ENCODE data around the gene HEXA.

The HEXA gene

DNA sequence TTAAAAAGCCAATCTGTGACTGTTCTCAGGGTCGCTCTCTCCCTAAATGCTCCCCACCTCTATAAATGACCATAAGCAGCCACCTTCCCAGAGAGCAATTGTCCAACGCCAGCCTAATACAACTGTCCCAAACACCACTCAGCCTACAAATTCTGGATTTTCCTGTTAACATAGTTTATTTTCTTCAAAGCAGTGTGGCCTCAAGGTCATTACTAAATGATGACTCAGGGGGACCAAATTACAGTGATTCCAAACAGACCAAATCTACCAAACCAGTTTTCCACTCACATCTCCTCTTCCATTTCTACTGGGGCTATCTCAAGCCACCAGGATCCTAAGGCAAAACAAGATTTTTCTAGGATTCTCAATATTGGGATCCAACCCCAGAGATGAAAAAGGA, 22.5 kb downstream of the HEXA start:
- TF ChIP-seq EZH2phosphoT487 (IDR thresholded peaks at IDR 0.05; ENCODE audit: borderline replicate concordance), result no peak
- TF ChIP-seq, protein P1, sequence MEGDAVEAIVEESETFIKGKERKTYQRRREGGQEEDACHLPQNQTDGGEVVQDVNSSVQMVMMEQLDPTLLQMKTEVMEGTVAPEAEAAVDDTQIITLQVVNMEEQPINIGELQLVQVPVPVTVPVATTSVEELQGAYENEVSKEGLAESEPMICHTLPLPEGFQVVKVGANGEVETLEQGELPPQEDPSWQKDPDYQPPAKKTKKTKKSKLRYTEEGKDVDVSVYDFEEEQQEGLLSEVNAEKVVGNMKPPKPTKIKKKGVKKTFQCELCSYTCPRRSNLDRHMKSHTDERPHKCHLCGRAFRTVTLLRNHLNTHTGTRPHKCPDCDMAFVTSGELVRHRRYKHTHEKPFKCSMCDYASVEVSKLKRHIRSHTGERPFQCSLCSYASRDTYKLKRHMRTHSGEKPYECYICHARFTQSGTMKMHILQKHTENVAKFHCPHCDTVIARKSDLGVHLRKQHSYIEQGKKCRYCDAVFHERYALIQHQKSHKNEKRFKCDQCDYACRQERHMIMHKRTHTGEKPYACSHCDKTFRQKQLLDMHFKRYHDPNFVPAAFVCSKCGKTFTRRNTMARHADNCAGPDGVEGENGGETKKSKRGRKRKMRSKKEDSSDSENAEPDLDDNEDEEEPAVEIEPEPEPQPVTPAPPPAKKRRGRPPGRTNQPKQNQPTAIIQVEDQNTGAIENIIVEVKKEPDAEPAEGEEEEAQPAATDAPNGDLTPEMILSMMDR (conservative IDR thresholded peaks at IDR 0.05; ENCODE audit: low read length), result no peak
- H3K9ac ChIP-seq (ENCODE audit: low read depth, low read length, poor library complexity, severe bottlenecking), result no peak overlapping the region
- no peaks in the 10 kb centered on the region for H3K4me1 ChIP-seq (ENCODE audit: insufficient read depth, low read length, poor library complexity, severe bottlenecking)
- H3K36me3 ChIP-seq (ENCODE audit: insufficient read depth, low read length), result peaks cover 66% of the 10 kb centered on the region; the same call in 1 of the 2 replicates
- no peaks in the 10 kb centered on the region for H3K9me3 ChIP-seq (ENCODE audit: insufficient read depth, low read depth, low read length)
- no peak overlapping the region for H3K4me3 ChIP-seq (ENCODE audit: low read length, poor library complexity, severe bottlenecking)
- H3K9me2 ChIP-seq (replicated peaks; ENCODE audit: low read depth, low read length), result no peaks in the 10 kb centered on the region
- no peaks in the 10 kb centered on the region for H3F3A ChIP-seq (ENCODE audit: low read depth)
- no peaks in the 10 kb centered on the region for H3K27me3 ChIP-seq (ENCODE audit: insufficient read depth, low read length, poor library complexity, severe bottlenecking)
- no peaks in the 10 kb centered on the region for H4K20me1 ChIP-seq (ENCODE audit: insufficient read depth, low read length, poor library complexity, severe bottlenecking)
- no peaks in the 10 kb centered on the region for H3K79me2 ChIP-seq (ENCODE audit: insufficient read depth, low read length)
- H3K4me2 ChIP-seq (ENCODE audit: low read depth, low read length, poor library complexity, severe bottlenecking), result no peak overlapping the region
- no peak overlapping the region for H2AFZ ChIP-seq (ENCODE audit: low read length)

DNA sequence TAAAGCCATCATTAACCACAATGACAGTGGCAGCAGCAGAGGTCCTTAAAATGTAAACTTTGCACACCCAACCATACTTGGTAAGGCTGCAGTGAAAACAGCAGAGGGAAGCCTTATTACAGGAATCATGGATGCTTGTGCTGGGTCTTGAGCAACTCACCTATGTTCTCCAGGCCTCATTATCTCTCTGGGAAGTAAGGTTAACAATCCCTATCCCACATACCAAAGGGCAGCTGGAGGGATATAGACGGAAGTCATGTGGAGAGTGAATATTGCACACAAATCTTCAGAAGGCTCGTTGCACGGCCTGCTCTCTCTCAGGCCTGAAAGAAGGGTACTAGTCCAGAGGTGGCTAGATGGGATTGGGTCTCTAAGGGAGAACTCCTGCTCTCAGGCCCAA, 30.0 kb downstream of the HEXA start:
- no peak overlapping the region for H3K9ac ChIP-seq (ENCODE audit: low read depth, low read length, poor library complexity, severe bottlenecking)
- no peaks in the 10 kb centered on the region for H3K27me3 ChIP-seq (ENCODE audit: insufficient read depth, low read length, poor library complexity, severe bottlenecking)
- TF ChIP-seq EZH2phosphoT487 (IDR thresholded peaks at IDR 0.05; ENCODE audit: borderline replicate concordance), result no peak
- TF ChIP-seq, protein P1 (conservative IDR thresholded peaks at IDR 0.05; ENCODE audit: low read length), result no peak
- H3K4me1 ChIP-seq (ENCODE audit: insufficient read depth, low read length, poor library complexity, severe bottlenecking), result no peaks in the 10 kb centered on the region
- no peak overlapping the region for H3K4me2 ChIP-seq (ENCODE audit: low read depth, low read length, poor library complexity, severe bottlenecking)
- H3F3A ChIP-seq (ENCODE audit: low read depth), result no peaks in the 10 kb centered on the region
- H3K4me3 ChIP-seq (ENCODE audit: low read length, poor library complexity, severe bottlenecking), result no peak overlapping the region
- no peak overlapping the region for H2AFZ ChIP-seq (ENCODE audit: low read length)
- no peaks in the 10 kb centered on the region for H3K79me2 ChIP-seq (ENCODE audit: insufficient read depth, low read length)
- no peaks in the 10 kb centered on the region for H3K9me3 ChIP-seq (ENCODE audit: insufficient read depth, low read depth, low read length)
- H3K36me3 ChIP-seq (ENCODE audit: insufficient read depth, low read length), result peaks cover 51% of the 10 kb centered on the region; the same call in 1 of the 2 replicates
- no peaks in the 10 kb centered on the region for H4K20me1 ChIP-seq (ENCODE audit: insufficient read depth, low read length, poor library complexity, severe bottlenecking)
- no peaks in the 10 kb centered on the region for H3K9me2 ChIP-seq (replicated peaks; ENCODE audit: low read depth, low read length)

DNA sequence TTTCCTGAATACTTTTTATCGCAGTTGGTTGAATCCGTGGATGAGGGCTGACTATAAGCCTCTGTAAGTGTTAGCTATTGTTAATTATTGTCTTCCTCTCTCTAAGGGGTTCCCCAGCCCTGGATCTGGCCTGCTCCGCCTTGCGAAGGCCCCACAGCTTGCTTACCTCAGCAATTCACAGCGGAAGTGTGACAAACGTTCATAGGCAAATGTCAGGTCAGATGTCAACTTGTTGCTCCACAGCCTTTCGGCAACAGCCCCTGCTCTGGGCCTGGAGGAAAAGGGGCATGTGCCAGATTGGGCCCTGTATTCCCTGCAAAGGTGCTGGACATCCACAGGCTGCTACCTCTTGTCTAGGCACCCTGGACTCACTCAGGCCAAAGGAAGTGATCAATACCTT, 30.5 kb downstream of the HEXA start:
- no peak overlapping the region for H3K4me2 ChIP-seq (ENCODE audit: low read depth, low read length, poor library complexity, severe bottlenecking)

More for the DNA sequence above, 30.5 kb downstream of the HEXA start:
- no peak for TF ChIP-seq EZH2phosphoT487 (IDR thresholded peaks at IDR 0.05; ENCODE audit: borderline replicate concordance)
- TF ChIP-seq, protein P1 (conservative IDR thresholded peaks at IDR 0.05; ENCODE audit: low read length), result no peak
- Histone ChIP-seq H3K36me3 (ENCODE audit: insufficient read depth, low read length) (peaks cover 47% of the 10 kb centered on the region; the same call in 1 of the 2 replicates), H4K20me1 (ENCODE audit: insufficient read depth, low read length, poor library complexity, severe bottlenecking) (no peaks in the 10 kb centered on the region), H3K9me3 (ENCODE audit: insufficient read depth, low read depth, low read length) (no peaks in the 10 kb centered on the region), H3K9me2 (replicated peaks; ENCODE audit: low read depth, low read length) (no peaks in the 10 kb centered on the region), H3K4me3 (ENCODE audit: low read length, poor library complexity, severe bottlenecking) (no peak overlapping the region), H2AFZ (ENCODE audit: low read length) (no peak overlapping the region), H3K79me2 (ENCODE audit: insufficient read depth, low read length) (no peaks in the 10 kb centered on the region), H3K27me3 (ENCODE audit: insufficient read depth, low read length, poor library complexity, severe bottlenecking) (no peaks in the 10 kb centered on the region), H3K4me1 (ENCODE audit: insufficient read depth, low read length, poor library complexity, severe bottlenecking) (no peaks in the 10 kb centered on the region), H3F3A (ENCODE audit: low read depth) (no peaks in the 10 kb centered on the region), H3K9ac (ENCODE audit: low read depth, low read length, poor library complexity, severe bottlenecking) (no peak overlapping the region)

All from Loucy (cell line).